HCT116 (cell line): Measurements from ENCODE around the gene AMHR2. TPM values are rescaled to one million over a fixed set of nuclear protein-coding genes. Genes with fewer than 3 reads are reported as not detected.

ENCODE experiments used
- ATAC-seq: fragments of 200-7000 bp; cut with Tn5 transposase; 2 replicates; pipeline ENCODE4 v1.9.1; 2020; ENCODE audit warnings: mild to moderate bottlenecking, moderate library complexity
- BruUV-seq: library from RNA; stranded (reverse); fragments of 400-500 nt; replicated peaks from 2 replicates; lab custom pipeline; 2021; lab: Mats Ljungman, UMichigan
- CTCF ChIA-PET: fragments of 300-600 bp; sonication (Branson Sonifier 250); formaldehyde crosslinking; loops from one replicate; lab custom pipeline; 2021; ENCODE audit warnings: antibody characterized with exemption; lab: Charles Lee
- POLR2A ChIA-PET: fragments of 300-600, 350-600 bp; sonication (Branson Sonifier 250); formaldehyde crosslinking; loops from one replicate; lab custom pipeline; 2021; ENCODE audit warnings: antibody characterized with exemption; lab: Charles Lee
- RAD21 ChIA-PET, 2 experiments: fragments of 300-600 bp; sonication (Branson Sonifier 250); formaldehyde crosslinking; loops; one replicate each; lab custom pipeline; 2023; ENCODE audit warnings: low total read pairs in 2 of 2; ENCODE audit not compliant: uncharacterized antibody in 2 of 2, unreplicated experiment in 2 of 2, low non-redundant PET in 1 of 2; lab: Charles Lee
- DNase-seq: peaks from one replicate; pipeline ENCODE4 v3.0.0-alpha.2; 2010; ENCODE audit warnings: low read depth, low spot score
- H2AFZ ChIP-seq: fragments of 200-600 bp; shearing (Covaris generic), sonication (generic); 2 replicates; pipeline ENCODE4 v1.6.1; 2017; ENCODE audit warnings: low read depth, mixed run types, mixed read lengths, antibody characterized with exemption, low read length; ENCODE audit not compliant: poor library complexity, severe bottlenecking
- H3K27ac ChIP-seq: 2 replicates; pipeline ENCODE4 v1.5.1; 2012; ENCODE audit warnings: low read depth, low read length
- H3K27me3 ChIP-seq: fragments of 200-600 bp; sonication (generic); 2 replicates; pipeline ENCODE4 v1.6.1; 2016; ENCODE audit warnings: mixed run types, low read length, mixed read lengths; ENCODE audit not compliant: insufficient read depth
- H3K36me3 ChIP-seq, 2 experiments: fragments of 200-500 bp in 1 of 2; fragments of 200-600 bp in 1 of 2; sonication (Bioruptor generic) in 1 of 2; sonication (generic) in 1 of 2; 2 replicates each; pipeline versions ENCODE4 v1.5.1 to v1.6.1; 2014 to 2016; ENCODE audit warnings: low read length in 2 of 2, inconsistent platforms in 1 of 2, mixed read lengths in 1 of 2, mixed run types in 1 of 2; ENCODE audit not compliant: insufficient read depth in 2 of 2, control insufficient read depth in 1 of 2
- H3K4me1 ChIP-seq, 2 experiments: fragments of 200-600 bp in 1 of 2; sonication (generic) in 1 of 2; 2 replicates each; pipeline versions ENCODE4 v1.5.1 to v1.6.1; 2012 to 2017; ENCODE audit warnings: low read length in 2 of 2, inconsistent platforms in 1 of 2, mild to moderate bottlenecking in 1 of 2, mixed read lengths in 1 of 2, mixed run types in 1 of 2, moderate library complexity in 1 of 2; ENCODE audit not compliant: insufficient read depth in 2 of 2, control insufficient read depth in 1 of 2
- H3K4me2 ChIP-seq: fragments of 200-600 bp; sonication (generic); 2 replicates; pipeline ENCODE4 v1.6.1; 2017; ENCODE audit warnings: mixed run types, low read length, mixed read lengths
- H3K4me3 ChIP-seq, 2 experiments: fragments of 200-600 bp in 1 of 2; sonication (generic) in 1 of 2; replicated peaks in 1 of 2; 2 replicates each; pipeline ENCODE4 v1.5.1; 2011 to 2016; ENCODE audit warnings: low read length in 2 of 2, control low read depth in 1 of 2, low read depth in 1 of 2, mild to moderate bottlenecking in 1 of 2, mixed read lengths in 1 of 2, mixed run types in 1 of 2
- H3K79me2 ChIP-seq: fragments of 200-600 bp; sonication (generic); 2 replicates; pipeline ENCODE4 v1.6.1; 2017; ENCODE audit warnings: mild to moderate bottlenecking, mixed run types, low read length, moderate library complexity, mixed read lengths; ENCODE audit not compliant: insufficient read depth
- H3K9ac ChIP-seq: fragments of 200-600 bp; sonication (generic); 2 replicates; pipeline ENCODE4 v1.6.1; 2016; ENCODE audit warnings: low read length, mixed read lengths
- H3K9me2 ChIP-seq: fragments of 200-600 bp; sonication (generic), shearing (Covaris generic); 2 replicates; pipeline ENCODE4 v1.6.1; 2017; ENCODE audit warnings: mixed run types, mild to moderate bottlenecking, moderate library complexity; ENCODE audit not compliant: insufficient read depth
- H3K9me3 ChIP-seq, 2 experiments: fragments of 200-500 bp in 1 of 2; fragments of 200-600 bp in 1 of 2; sonication (Bioruptor generic) in 1 of 2; sonication (generic) in 1 of 2; 2 replicates each; pipeline ENCODE4 v1.6.1; 2014 to 2017; ENCODE audit warnings: low read length in 2 of 2, mixed read lengths in 2 of 2, inconsistent platforms in 1 of 2, low read depth in 1 of 2, mild to moderate bottlenecking in 1 of 2, mixed run types in 1 of 2, moderate library complexity in 1 of 2; ENCODE audit not compliant: control insufficient read depth in 1 of 2, insufficient read depth in 1 of 2
- H4K20me1 ChIP-seq: fragments of 200-600 bp; sonication (generic), shearing (Covaris generic); 2 replicates; pipeline ENCODE4 v1.6.1; 2017; ENCODE audit warnings: mixed run types, mild to moderate bottlenecking, moderate library complexity; ENCODE audit not compliant: insufficient read depth
- CEBPB ChIP-seq: IDR thresholded peaks from 2 replicates; pipeline ENCODE4 v1.6.1; 2012; ENCODE audit warnings: low read depth
- CTCF ChIP-seq, 3 experiments: fragments of 200-600 bp in 1 of 3; sonication (generic) in 1 of 3; IDR thresholded peaks in 2 of 3; conservative IDR thresholded peaks in 1 of 3; 2 replicates each; pipeline ENCODE4 v1.5.1; 2012 to 2017; ENCODE audit warnings: low read depth in 2 of 3, low read length in 2 of 3, antibody characterized with exemption in 1 of 3, borderline replicate concordance in 1 of 3, control low read depth in 1 of 3, mild to moderate bottlenecking in 1 of 3, mixed read lengths in 1 of 3, mixed run types in 1 of 3, moderate library complexity in 1 of 3; ENCODE audit not compliant: insufficient read depth in 1 of 3
- ELF1 ChIP-seq: IDR thresholded peaks from 2 replicates; pipeline ENCODE4 v1.6.1; 2012; ENCODE audit warnings: low read depth, borderline replicate concordance
- EZH2 ChIP-seq: fragments of 200-600 bp; sonication (generic); IDR thresholded peaks from 2 replicates; pipeline ENCODE4 v1.6.1; 2017; ENCODE audit warnings: antibody characterized with exemption, mixed run types
- FOSL1 ChIP-seq: IDR thresholded peaks from 2 replicates; pipeline ENCODE4 v1.6.1; 2012; ENCODE audit warnings: low read depth
- JUND ChIP-seq: IDR thresholded peaks from 2 replicates; pipeline ENCODE4 v1.6.1; 2012
- MAX ChIP-seq: IDR thresholded peaks from 2 replicates; pipeline ENCODE4 v1.6.1; 2012
- POLR2A ChIP-seq: IDR thresholded peaks from 2 replicates; pipeline ENCODE4 v1.7.0; 2011; ENCODE audit warnings: borderline replicate concordance; ENCODE audit not compliant: insufficient read depth, insufficient read length; ENCODE audit errors: extremely low read depth
- POLR2AphosphoS5 ChIP-seq: IDR thresholded peaks from 2 replicates; pipeline ENCODE4 v1.6.1; 2011; ENCODE audit warnings: mild to moderate bottlenecking, low read depth, low read length, moderate library complexity
- RAD21 ChIP-seq: IDR thresholded peaks from 2 replicates; pipeline ENCODE4 v1.6.1; 2012; ENCODE audit warnings: low read depth, mild to moderate bottlenecking
- SIN3A ChIP-seq: IDR thresholded peaks from 2 replicates; pipeline ENCODE4 v1.6.1; 2012; ENCODE audit warnings: low read depth
- SP1 ChIP-seq: IDR thresholded peaks from 2 replicates; pipeline ENCODE4 v1.6.1; 2012; ENCODE audit warnings: low read depth
- SRF ChIP-seq: IDR thresholded peaks from 2 replicates; pipeline ENCODE4 v1.6.1; 2012; ENCODE audit warnings: low read depth
- TCF7L2 ChIP-seq: IDR thresholded peaks from 2 replicates; pipeline ENCODE4 v1.7.0; 2011; ENCODE audit warnings: borderline replicate concordance, inconsistent platforms; ENCODE audit not compliant: insufficient read depth, insufficient read length; ENCODE audit errors: extremely low read depth
- ZBTB33 ChIP-seq: IDR thresholded peaks from 2 replicates; pipeline ENCODE4 v1.6.1; 2011; ENCODE audit warnings: mild to moderate bottlenecking, low read length, moderate library complexity; ENCODE audit not compliant: insufficient replicate concordance; ENCODE audit errors: extremely low read depth
- ZNF274 ChIP-seq: fragments of 200-500 bp; sonication (Bioruptor generic); IDR thresholded peaks from 2 replicates; pipeline ENCODE4 v1.6.1; 2014; ENCODE audit warnings: mild to moderate bottlenecking, low read depth, low read length, inconsistent platforms
- intact Hi-C: fragments of 100-400 bp; cut with micrococcal nuclease; formaldehyde crosslinking; loops from 2 replicates; pipeline ENCODE4 v1.10.0; 2022
- total RNA-seq: library from RNA; stranded (reverse); gene quantifications from one replicate; pipeline ENCODE4 v1.2.1, GENCODE V29; 2021; ENCODE audit not compliant: unreplicated experiment

AMHR2 gene
- total RNA-seq, 1 experiment from 2014 or later, result not detected

DNA sequence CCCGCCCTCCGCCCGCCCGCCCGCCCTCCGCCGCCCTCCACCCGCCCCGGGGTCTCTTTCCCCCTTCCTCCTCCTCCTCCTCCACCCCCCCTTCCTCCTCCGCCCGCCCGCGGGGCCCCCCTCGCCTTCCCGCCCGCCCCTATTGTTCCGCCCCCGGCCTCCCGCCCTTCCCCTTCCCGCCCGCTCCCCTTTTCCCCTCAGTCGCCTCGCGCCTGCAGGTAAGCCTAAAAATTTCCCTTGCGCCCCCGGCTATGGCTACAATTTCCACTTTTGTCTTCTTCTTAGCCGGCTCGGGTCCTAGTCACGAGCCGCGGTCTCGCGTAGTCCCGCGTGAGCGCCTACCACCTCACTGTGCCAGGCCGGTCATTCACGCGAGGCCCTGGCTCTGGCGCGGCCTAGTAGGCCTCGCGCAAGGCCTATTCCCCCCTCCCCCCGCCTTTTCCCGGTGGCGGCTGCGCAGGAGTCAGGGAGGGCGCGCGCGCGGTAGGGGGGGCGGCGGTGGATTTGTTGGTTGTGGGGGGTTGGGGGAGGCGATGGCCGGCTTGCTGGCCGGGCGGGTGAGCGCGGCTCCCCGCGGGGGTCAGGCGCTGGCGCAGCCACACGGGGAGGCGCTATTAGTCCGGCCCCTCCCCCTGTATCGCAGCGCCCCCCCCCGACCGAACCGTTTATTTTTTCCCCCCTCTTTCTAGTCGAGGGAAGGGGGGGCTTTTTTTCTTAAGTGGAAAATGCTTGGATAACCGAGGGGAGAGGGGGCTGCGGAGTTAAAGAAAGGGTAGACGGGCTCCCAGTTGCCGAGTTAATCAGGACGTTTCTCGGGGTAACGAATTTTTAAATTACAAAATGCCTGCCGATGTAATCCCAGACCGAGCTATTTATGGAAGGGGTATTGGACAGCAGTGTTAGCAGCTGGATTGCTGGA, 28.8 kb downstream of the AMHR2 start (continued):
- TF ChIP-seq ZBTB33 (peak; percentile 31), JUND (no peak), SIN3A (no peak)

- POLR2A ChIA-PET, result no interaction called here
- H3K4me2 ChIP-seq, result peak overlapping the region; percentile 75; the same call in 1 of the 2 replicates
- CTCF ChIA-PET, result no interaction called here
- H3K4me1 ChIP-seq, result peaks cover 0 to 14% of the 10 kb centered on the region in 2 experiments; a peak in 3 of 4 replicates
- H3K9me2 ChIP-seq, result no peaks in the 10 kb centered on the region
- no peak for ATAC-seq
- H3K4me3 ChIP-seq, result no peak overlapping the region
- H3K36me3 ChIP-seq, result peaks cover 44 to 55% of the 10 kb centered on the region in 2 experiments
- intact Hi-C loops, result loop anchor here (5.0 kb wide), 1 partner anchor 72 kb away; the partner anchor contains the start of gene SP1
- no TSS peak for BruUV-seq
- H4K20me1 ChIP-seq, result peaks cover 49% of the 10 kb centered on the region; the same call in 1 of the 2 replicates
- H3K9ac ChIP-seq, result peak overlapping the region; percentile 98; the same call in 1 of the 2 replicates
- H2AFZ ChIP-seq, result no peak overlapping the region
- RAD21 ChIA-PET, result no interaction called here
- peaks cover 70% of the 10 kb centered on the region for H3K79me2 ChIP-seq
- no peaks in the 10 kb centered on the region for H3K27me3 ChIP-seq
- H3K27ac ChIP-seq, result no peak overlapping the region
- H3K9me3 ChIP-seq, result no peaks in the 10 kb centered on the region
- DNase-seq, result no peak
- TF ChIP-seq POLR2A (no peak), TCF7L2 (no peak), EZH2 (no peak), CTCF (IDR thresholded peaks at IDR 0.05 in 2 of 3, conservative IDR thresholded peaks at IDR 0.05 in 1 of 3; ENCODE audit: borderline replicate concordance in 1 of 3, insufficient read depth in 1 of 3, low read depth in 2 of 3, low read length in 2 of 3) (no peak), MAX (no peak), RAD21 (no peak), FOSL1 (no peak), POLR2AphosphoS5 (no peak), CEBPB (no peak), JUND (no peak), ELF1 (no peak), SP1 (no peak), ZNF274 (no peak), ZBTB33 (no peak), SRF (no peak)
These were observed 30.4 kb downstream of the AMHR2 start for GRCh38 chr12:53453953-53454640.
